Endothelial cell of umbilical vein (primary cell): ENCODE measurements around the gene EIF4B. TPM values are rescaled to one million over a fixed set of nuclear protein-coding genes. Genes with fewer than 3 reads are reported as not detected.

Experiments
- BruUV-seq: library from RNA; stranded (reverse); fragments of 400-500 nt; replicated peaks from 2 replicates; lab custom pipeline; 2021; lab: Mats Ljungman, UMichigan
- CTCF ChIA-PET: fragments of 300-600, 350-600 bp; sonication (Branson Sonifier 250); formaldehyde crosslinking; loops from one replicate; lab custom pipeline; 2021; ENCODE audit warnings: antibody characterized with exemption, inconsistent platforms; lab: Charles Lee
- POLR2A ChIA-PET: fragments of 300-600, 350-600 bp; sonication (Branson Sonifier 250); formaldehyde crosslinking; loops from one replicate; lab custom pipeline; 2021; ENCODE audit warnings: antibody characterized with exemption, inconsistent platforms; lab: Charles Lee
- DNase-seq: peaks from one replicate; pipeline ENCODE4 v3.0.0-alpha.2; 2011; ENCODE audit warnings: low read depth, low spot score
- FAIRE-seq: peaks from 2 replicates; lab custom pipeline; 2011; peaks lifted over from hg19 to GRCh38; lab: Jason Lieb, UNC
- H2AFZ ChIP-seq: 2 replicates; pipeline ENCODE4 v1.6.0; 2012; ENCODE audit warnings: low read depth, low read length, control low read depth, inconsistent platforms
- H3K27ac ChIP-seq: 2 replicates; pipeline ENCODE4 v1.5.1; 2011; ENCODE audit warnings: low read depth, mild to moderate bottlenecking, control low read depth, low read length, moderate library complexity; ENCODE audit not compliant: insufficient read depth
- H3K27me3 ChIP-seq, 2 experiments: 2 replicates each; pipeline versions ENCODE4 v1.6.0 to v1.6.1; 2011; ENCODE audit warnings: low read length in 2 of 2, mixed read lengths in 1 of 2; ENCODE audit not compliant: control insufficient read depth in 2 of 2, insufficient read depth in 2 of 2
- H3K36me3 ChIP-seq, 2 experiments: 2 replicates in 1 of 2; 3 replicates in 1 of 2; pipeline ENCODE4 v1.5.1; 2011; ENCODE audit warnings: low read length in 2 of 2, mild to moderate bottlenecking in 1 of 2, moderate library complexity in 1 of 2; ENCODE audit not compliant: control insufficient read depth in 2 of 2, insufficient read depth in 2 of 2; ENCODE audit errors: extremely low read depth in 1 of 2
- H3K4me1 ChIP-seq: 3 replicates; pipeline ENCODE4 v1.5.1; 2011; ENCODE audit warnings: mild to moderate bottlenecking, low read length; ENCODE audit not compliant: control insufficient read depth, insufficient read depth; ENCODE audit errors: extremely low read depth
- H3K4me2 ChIP-seq: 2 replicates; pipeline ENCODE4 v1.6.1; 2011; ENCODE audit warnings: low read length, control low read depth, mixed read lengths; ENCODE audit not compliant: insufficient read depth
- H3K4me3 ChIP-seq, 3 experiments: fragments of 200-600 bp in 1 of 3; sonication (generic), shearing (Covaris generic) in 1 of 3; replicated peaks in 1 of 3; 2 replicates each; pipeline ENCODE4 v1.5.1; 2011 to 2016; ENCODE audit warnings: control low read depth in 3 of 3, low read length in 3 of 3, mild to moderate bottlenecking in 2 of 3, inconsistent platforms in 1 of 3, low read depth in 1 of 3, moderate library complexity in 1 of 3; ENCODE audit not compliant: insufficient read depth in 1 of 3
- H3K79me2 ChIP-seq: 2 replicates; pipeline ENCODE4 v1.6.0; 2012; ENCODE audit warnings: low read length, inconsistent platforms; ENCODE audit not compliant: control insufficient read depth, insufficient read depth
- H3K9ac ChIP-seq: replicated peaks from 2 replicates; pipeline ENCODE3; 2011; ENCODE audit warnings: low read length, control low read depth; ENCODE audit not compliant: insufficient read depth; ENCODE audit errors: extremely low read depth
- H3K9me1 ChIP-seq: replicated peaks from 3 replicates; pipeline ENCODE4 v1.6.0; 2011; ENCODE audit warnings: mild to moderate bottlenecking, low read length; ENCODE audit not compliant: control insufficient read depth, insufficient read depth; ENCODE audit errors: extremely low read depth
- H3K9me3 ChIP-seq: replicated peaks from 2 replicates; pipeline ENCODE4 v1.5.1; 2012; ENCODE audit warnings: low read length, inconsistent platforms; ENCODE audit not compliant: control insufficient read depth, insufficient read depth
- H4K20me1 ChIP-seq: replicated peaks from 2 replicates; pipeline ENCODE3; 2011; ENCODE audit warnings: mild to moderate bottlenecking, low read length; ENCODE audit not compliant: control insufficient read depth, insufficient read depth; ENCODE audit errors: extremely low read depth
- CTCF ChIP-seq, 2 donors: IDR thresholded peaks; 1 replicate in 1 of 2; 2 replicates in 1 of 2; pipeline ENCODE4 v1.5.1; 2011; ENCODE audit warnings: low read length in 2 of 2, mild to moderate bottlenecking in 2 of 2, moderate library complexity in 2 of 2, control low read depth in 1 of 2, inconsistent platforms in 1 of 2, low read depth in 1 of 2; ENCODE audit not compliant: insufficient read depth in 1 of 2; ENCODE audit errors: extremely low read depth in 1 of 2
- FOS ChIP-seq: IDR thresholded peaks from 2 replicates; pipeline ENCODE4 v1.6.1; 2011; ENCODE audit warnings: mild to moderate bottlenecking, low read length, moderate library complexity, borderline replicate concordance; ENCODE audit not compliant: insufficient read depth
- GATA2 ChIP-seq: IDR thresholded peaks from 2 replicates; pipeline ENCODE4 v1.7.0; 2011; ENCODE audit warnings: low read depth, mild to moderate bottlenecking, moderate library complexity, mixed read lengths, low read length; ENCODE audit not compliant: insufficient read length, insufficient read depth
- JUN ChIP-seq: IDR thresholded peaks from 2 replicates; pipeline ENCODE4 v1.6.1; 2011; ENCODE audit warnings: borderline replicate concordance, low read depth; ENCODE audit not compliant: insufficient read length, insufficient read depth
- MAX ChIP-seq: IDR thresholded peaks from 2 replicates; pipeline ENCODE4 v1.6.1; 2011; ENCODE audit not compliant: insufficient read depth, insufficient read length
- MYC ChIP-seq: IDR thresholded peaks from one replicate; pipeline ENCODE4 v1.6.1; 2011; ENCODE audit warnings: mild to moderate bottlenecking, low read depth, low read length
- POLR2A ChIP-seq: IDR thresholded peaks from 2 replicates; pipeline ENCODE4 v1.6.1; 2012; ENCODE audit warnings: low read depth, mild to moderate bottlenecking, control low read depth, low read length
- POLR2AphosphoS5 ChIP-seq: IDR thresholded peaks from 2 replicates; pipeline ENCODE4 v1.6.1; 2012; ENCODE audit warnings: low read depth, mild to moderate bottlenecking, control low read depth, low read length, moderate library complexity; ENCODE audit not compliant: insufficient read depth
- dilution Hi-C: fragments of 300-500 bp; cut with MboI; formaldehyde crosslinking; loops from one replicate; pipeline ENCODE4 v1.15.0; 2019; ENCODE audit warnings: low sequenced_read_pairs; ENCODE audit not compliant: extremely low pct_ligation_motif_present
- intact Hi-C: fragments of 100-400 bp; cut with micrococcal nuclease; formaldehyde crosslinking; loops from one replicate; pipeline ENCODE4 v1.10.0; 2022
- polyA plus RNA-seq, 4 experiments: library from polyadenylated mRNA; depleted of rRNA in 3 of 4; stranded (reverse) in 3 of 4; unstranded in 1 of 4; fragments of >200 nt; gene quantifications; 2 replicates each; pipeline versions ENCODE4 v1.2.1 to v1.2.3, GENCODE V29; 2011 to 2012; ENCODE audit warnings: missing spikeins in 1 of 4
- total RNA-seq: library from RNA; stranded (reverse); gene quantifications from 2 replicates; pipeline ENCODE4 v1.2.3, GENCODE V29; 2021

Gene EIF4B
- total and polyA plus RNA-seq, 2 donors (not counting 3 experiments of a cell fraction or from before 2014, with no cell fraction given) = 233 to 382 TPM

DNA sequence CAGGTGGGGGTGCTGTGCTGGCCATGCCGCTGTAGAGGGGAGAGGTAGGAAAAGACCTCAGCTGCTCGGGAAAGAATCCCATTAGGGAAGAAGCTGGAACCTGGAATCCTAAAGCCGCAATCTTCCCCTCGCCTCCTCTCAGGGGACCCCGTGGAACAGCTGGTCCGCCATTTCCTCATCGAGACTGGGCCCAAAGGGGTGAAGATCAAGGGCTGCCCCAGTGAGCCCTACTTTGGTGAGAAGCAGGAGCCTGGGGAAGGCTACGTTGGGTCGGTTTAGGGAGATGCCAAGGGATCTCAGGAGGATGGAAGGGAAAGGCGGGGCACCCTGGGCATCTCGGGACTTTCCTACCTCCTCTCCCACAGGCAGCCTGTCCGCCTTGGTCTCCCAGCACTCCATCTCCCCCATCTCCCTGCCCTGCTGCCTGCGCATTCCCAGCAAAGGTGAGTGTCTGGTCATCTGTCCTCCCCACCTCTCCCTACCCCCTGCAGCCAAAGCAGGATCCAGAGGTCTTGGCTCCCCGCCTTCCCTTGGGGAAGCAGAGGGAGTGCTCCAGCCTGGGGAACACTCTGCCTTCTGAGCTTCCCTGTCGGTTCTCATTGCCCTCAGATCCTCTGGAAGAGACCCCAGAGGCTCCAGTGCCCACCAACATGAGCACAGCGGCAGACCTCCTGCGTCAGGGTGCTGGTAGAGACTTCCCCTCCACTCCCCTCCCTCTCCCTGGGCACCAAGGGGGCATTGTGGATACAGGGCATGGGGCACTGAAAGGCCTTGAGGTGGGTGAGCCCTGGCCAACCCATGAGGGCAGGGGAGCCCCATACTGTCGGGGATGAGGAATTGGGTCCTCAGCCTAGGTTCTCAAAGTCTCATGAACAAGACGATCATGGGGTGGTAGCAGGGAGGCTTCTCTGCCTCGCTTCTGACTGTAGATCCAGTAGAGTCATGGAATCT is 56.0 kb downstream of the EIF4B start:
- no peak overlapping the region for H3K9ac ChIP-seq
- H2AFZ ChIP-seq = no peak overlapping the region
- peaks cover 5 to 46% of the 10 kb centered on the region in 2 experiments for H3K36me3 ChIP-seq
- BruUV-seq = no TSS peak
- H4K20me1 ChIP-seq = no peaks in the 10 kb centered on the region
- H3K4me2 ChIP-seq = no peak overlapping the region
- no peaks in the 10 kb centered on the region for H3K79me2 ChIP-seq
- no peak overlapping the region for H3K4me3 ChIP-seq
- no peaks in the 10 kb centered on the region for H3K9me3 ChIP-seq
- ChIA-PET CTCF (interaction anchor here (0.5 to 14.2 kb wide), 9 partner anchors 10 to 161 kb away, joined by 3 to 463 read pairs (median 6); partner anchors contain the start of genes IGFBP6, SOAT2 and TNS2), POLR2A (no interaction called here)
- intact Hi-C loops (no loop called here), dilution Hi-C loops (no loop called here)
- no peak for DNase-seq
- TF ChIP-seq POLR2A = no peak
- no peak for TF ChIP-seq MAX
- no peak for TF ChIP-seq FOS
- no peak for TF ChIP-seq GATA2
- TF ChIP-seq MYC = no peak
- no peak for TF ChIP-seq JUN
- no peak for TF ChIP-seq CTCF (IDR thresholded peaks at IDR 0.05; ENCODE audit: extremely low read depth in 1 of 2, insufficient read depth in 1 of 2, low read depth in 1 of 2, low read length in 2 of 2)
- TF ChIP-seq POLR2AphosphoS5 = peak; percentile 12
- FAIRE-seq = no peak
- H3K27ac ChIP-seq = no peak overlapping the region
- peaks cover 24% of the 10 kb centered on the region for H3K4me1 ChIP-seq
- no peaks in the 10 kb centered on the region for H3K27me3 ChIP-seq
- no peaks in the 10 kb centered on the region for H3K9me1 ChIP-seq
